ENCODE measurements around the gene KCNV2. TPM values are rescaled to one million over a fixed set of nuclear protein-coding genes. Genes with fewer than 3 reads are reported as not detected.

Gene KCNV2
- total and polyA plus RNA-seq, 10 donors: not detected

- no peaks in the 10 kb centered on the region for H3K9me3 ChIP-seq
- TF ChIP-seq POLR2AphosphoS5 (IDR thresholded peaks at IDR 0.05) (no peak), CTCF (IDR thresholded peaks at IDR 0.05 in 8 of 11, conservative IDR thresholded peaks at IDR 0.05 in 3 of 11) (no peak), POLR2A (IDR thresholded peaks at IDR 0.05) (no peak)
- H3K27me3 ChIP-seq (replicated peaks in 1 of 7): no peaks in the 10 kb centered on the region
- peaks cover 0 to 20% (median 0%) of the 10 kb centered on the region in 6 donors for H3K4me1 ChIP-seq
- H3K36me3 ChIP-seq: peaks cover 0 to 38% (median 8%) of the 10 kb centered on the region in 6 donors
- no peak for DNase-seq
- no peak overlapping the region for H3K27ac ChIP-seq
- 50 to 58% (median 55%) methylated on average over 4 of the region's 4 CpGs for WGBS, 5 donors
- intact Hi-C loops (cut with DNase I; ENCODE audit: low total_unique reads): no loop called here
- H3K4me3 ChIP-seq: no peak overlapping the region
These were observed 48.1 kb downstream of the KCNV2 start for GRCh38 chr9:2765250-2765880.

GRCh38 chr9:2767800-2768677 is 50.7 kb downstream of the KCNV2 start:
- no peak overlapping the region for H3K27ac ChIP-seq
- DNase-seq: no peak
- no peak for TF ChIP-seq CTCF (IDR thresholded peaks at IDR 0.05 in 8 of 11, conservative IDR thresholded peaks at IDR 0.05 in 3 of 11)
- no peak for TF ChIP-seq POLR2A (IDR thresholded peaks at IDR 0.05)
- TF ChIP-seq POLR2AphosphoS5 (IDR thresholded peaks at IDR 0.05): no peak
- no peaks in the 10 kb centered on the region for H3K27me3 ChIP-seq (replicated peaks in 1 of 7)
- 73 to 86% (median 78%) methylated on average over 7 of the region's 7 CpGs for WGBS, 5 donors
- H3K9me3 ChIP-seq: peaks cover 0 to 5% (median 3%) of the 10 kb centered on the region in 8 donors
- peaks cover 0 to 20% (median 0%) of the 10 kb centered on the region in 6 donors for H3K4me1 ChIP-seq
- intact Hi-C loops (cut with DNase I; ENCODE audit: low total_unique reads): no loop called here
- H3K36me3 ChIP-seq: peaks cover 0 to 53% (median 20%) of the 10 kb centered on the region in 6 donors
- no peak overlapping the region for H3K4me3 ChIP-seq

GRCh38 chr9:2771087-2771486 is 53.8 kb downstream of the KCNV2 start:
- H3K27me3 ChIP-seq (replicated peaks in 1 of 7): no peaks in the 10 kb centered on the region
- no peaks in the 10 kb centered on the region for H3K4me1 ChIP-seq
- intact Hi-C loops (cut with DNase I; ENCODE audit: low total_unique reads): no loop called here
- DNase-seq: no peak
- peaks cover 3 to 36% (median 34%) of the 10 kb centered on the region in 8 donors for H3K9me3 ChIP-seq
- 71 to 84% (median 81%) methylated on average over 3 of the region's 3 CpGs for WGBS, 5 donors
- peaks cover 0 to 83% (median 46%) of the 10 kb centered on the region in 6 donors for H3K36me3 ChIP-seq
- H3K27ac ChIP-seq: no peak overlapping the region
- TF ChIP-seq POLR2A (IDR thresholded peaks at IDR 0.05): no peak
- TF ChIP-seq CTCF (IDR thresholded peaks at IDR 0.05 in 8 of 11, conservative IDR thresholded peaks at IDR 0.05 in 3 of 11): no peak
- TF ChIP-seq POLR2AphosphoS5 (IDR thresholded peaks at IDR 0.05): no peak
- H3K4me3 ChIP-seq: no peak overlapping the region

GRCh38 chr9:2771661-2772060 is 54.4 kb downstream of the KCNV2 start:
- no peak for DNase-seq
- TF ChIP-seq POLR2A (IDR thresholded peaks at IDR 0.05) (no peak), CTCF (IDR thresholded peaks at IDR 0.05 in 8 of 11, conservative IDR thresholded peaks at IDR 0.05 in 3 of 11) (no peak), POLR2AphosphoS5 (IDR thresholded peaks at IDR 0.05) (no peak)
- peaks cover 0 to 89% (median 50%) of the 10 kb centered on the region in 6 donors for H3K36me3 ChIP-seq

More at GRCh38 chr9:2771661-2772060, 54.4 kb downstream of the KCNV2 start:
- H3K4me1 ChIP-seq: no peaks in the 10 kb centered on the region
- peaks cover 3 to 42% (median 39%) of the 10 kb centered on the region in 8 donors for H3K9me3 ChIP-seq
- no peak overlapping the region for H3K4me3 ChIP-seq
- intact Hi-C loops (cut with DNase I; ENCODE audit: low total_unique reads): no loop called here
- no peak overlapping the region for H3K27ac ChIP-seq
- H3K27me3 ChIP-seq (replicated peaks in 1 of 7): no peaks in the 10 kb centered on the region
